PC-3 (cell line): Measurements from ENCODE around the gene ALDOA.

ENCODE experiments used
- CTCF ChIP-seq: fragments of 300-600 bp; sonication (generic); conservative IDR thresholded peaks from 2 replicates; pipeline ENCODE4 v1.5.1; 2017; ENCODE audit warnings: antibody characterized with exemption, low read depth, mild to moderate bottlenecking, low read length
- EZH2 ChIP-seq: fragments of 300-600 bp; sonication (generic); IDR thresholded peaks from one replicate; pipeline ENCODE4 v1.6.1; 2017; ENCODE audit warnings: antibody characterized with exemption, mild to moderate bottlenecking, low read length; ENCODE audit not compliant: unreplicated experiment
- EZH2phosphoT487 ChIP-seq: fragments of 300-600 bp; sonication (generic); IDR thresholded peaks from 2 replicates; pipeline ENCODE4 v1.6.1; 2018; ENCODE audit warnings: mild to moderate bottlenecking, antibody characterized with exemption, low read length, borderline replicate concordance

DNA sequence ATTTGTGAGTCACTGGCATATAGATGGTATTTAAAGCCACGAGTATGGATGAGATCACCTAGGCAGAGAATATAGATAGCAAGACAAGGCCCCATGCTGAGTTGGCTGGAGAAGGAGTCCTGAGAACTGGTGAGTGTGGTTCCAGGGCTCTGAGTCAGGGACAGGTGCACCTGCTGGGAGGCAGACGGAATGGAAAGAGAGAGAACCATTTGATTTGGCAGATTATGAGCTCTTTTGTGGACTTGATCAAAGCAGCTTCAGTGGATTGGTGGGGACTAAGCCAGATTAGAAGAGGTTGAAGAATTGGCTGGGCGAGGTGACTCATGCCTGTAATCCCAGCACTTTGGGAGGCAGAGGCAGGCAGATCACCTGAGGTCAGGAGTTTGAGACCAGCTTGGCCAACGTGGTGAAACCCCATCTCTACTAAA, 46.8 kb upstream of the ALDOA start:
- TF ChIP-seq EZH2: no peak
- no peak for TF ChIP-seq CTCF
- TF ChIP-seq EZH2phosphoT487: no peak
